B cell (primary cell): Measurements from ENCODE around the gene C19orf73. TPM values are rescaled to one million over a fixed set of nuclear protein-coding genes. Genes with fewer than 3 reads are reported as not detected.
A peak's percentile ranks its signal among the peaks of the same experiment; 100 is the strongest.

Experiments used
- ATAC-seq: fragments of 200-7000 bp; cut with Tn5 transposase; one replicate; pipeline ENCODE4 v1.10.0; 2021; ENCODE audit warnings: low read depth, mild to moderate bottlenecking, moderate number of reproducible peaks, moderate library complexity
- CTCF ChIA-PET: fragments of 350-600 bp; sonication (Branson Sonifier 250); formaldehyde crosslinking; loops from one replicate; lab custom pipeline; 2021; ENCODE audit warnings: antibody characterized with exemption, inconsistent platforms; lab: Charles Lee
- POLR2A ChIA-PET: fragments of 350-600 bp; sonication (Branson Sonifier 250); formaldehyde crosslinking; loops from one replicate; lab custom pipeline; 2021; ENCODE audit warnings: antibody characterized with exemption; lab: Charles Lee
- DNase-seq: peaks from one replicate; pipeline ENCODE4 v3.0.0; 2013
- H2AFZ ChIP-seq: 2 replicates; pipeline ENCODE4 v1.6.1; 2012; ENCODE audit warnings: mild to moderate bottlenecking, low read depth, low read length; ENCODE audit not compliant: insufficient read depth, poor library complexity, severe bottlenecking
- H3K27ac ChIP-seq, 2 donors: 1 replicate in 1 of 2; 2 replicates in 1 of 2; pipeline ENCODE4 v1.5.1; 2012 to 2013; ENCODE audit warnings: low read length in 2 of 2, mild to moderate bottlenecking in 2 of 2, moderate library complexity in 1 of 2
- H3K27me3 ChIP-seq, 4 experiments: fragments of 200-600 bp in 1 of 4; sonication (generic) in 1 of 4; replicated peaks in 1 of 4; 1 replicate in 2 of 4; 2 replicates in 2 of 4; pipeline versions ENCODE4 v1.6.1 to v1.7.0; 2013 to 2016; ENCODE audit warnings: low read length in 3 of 4, mild to moderate bottlenecking in 2 of 4, mixed read lengths in 1 of 4, moderate library complexity in 1 of 4; ENCODE audit not compliant: insufficient read depth in 4 of 4, control insufficient read depth in 3 of 4; ENCODE audit errors: control extremely low read depth in 1 of 4
- H3K36me3 ChIP-seq, 2 experiments: replicated peaks in 1 of 2; 1 replicate in 1 of 2; 2 replicates in 1 of 2; pipeline versions ENCODE4 v1.6.1 to v1.7.1; 2013; ENCODE audit warnings: low read length in 1 of 2; ENCODE audit not compliant: insufficient read depth in 2 of 2, control insufficient read depth in 1 of 2; ENCODE audit errors: control extremely low read depth in 1 of 2, extremely low read depth in 1 of 2
- H3K4me1 ChIP-seq, 2 donors: fragments of 200-600 bp in 1 of 2; sonication (generic) in 1 of 2; 1 replicate in 1 of 2; 2 replicates in 1 of 2; pipeline versions ENCODE4 v1.5.1 to v1.6.1; 2013 to 2017; ENCODE audit warnings: low read length in 2 of 2; ENCODE audit not compliant: control insufficient read depth in 2 of 2, insufficient read depth in 2 of 2
- H3K4me2 ChIP-seq: replicated peaks from 2 replicates; pipeline ENCODE3; 2012; ENCODE audit warnings: mild to moderate bottlenecking, low read depth, low read length; ENCODE audit not compliant: poor library complexity, severe bottlenecking
- H3K4me3 ChIP-seq, 5 experiments: fragments of 200-600 bp in 1 of 5; sonication (generic) in 1 of 5; 1 replicate in 3 of 5; 2 replicates in 2 of 5; pipeline versions ENCODE4 v1.5.1 to v1.7.0; 2011 to 2016; ENCODE audit warnings: low read length in 4 of 5, mild to moderate bottlenecking in 4 of 5, low read depth in 2 of 5, control low read depth in 1 of 5, moderate library complexity in 1 of 5; ENCODE audit not compliant: insufficient read depth in 1 of 5; ENCODE audit errors: control extremely low read depth in 1 of 5, extremely low read depth in 1 of 5
- H3K79me2 ChIP-seq: fragments of 200-600 bp; sonication (generic); one replicate; pipeline ENCODE4 v1.6.0; 2016; ENCODE audit warnings: low read length; ENCODE audit not compliant: control insufficient read depth, insufficient read depth
- H3K9ac ChIP-seq: fragments of 200-600 bp; sonication (generic); 2 replicates; pipeline ENCODE4 v1.6.1; 2017; ENCODE audit warnings: mild to moderate bottlenecking, low read length, moderate library complexity
- H3K9me3 ChIP-seq, 3 donors: one replicate each; pipeline versions ENCODE4 v1.6.1 to v1.7.1; 2013; ENCODE audit warnings: low read length in 2 of 3; ENCODE audit not compliant: control insufficient read depth in 2 of 3, insufficient read depth in 1 of 3; ENCODE audit errors: control extremely low read depth in 1 of 3
- H4K20me1 ChIP-seq: 2 replicates; pipeline ENCODE4 v1.6.0; 2012; ENCODE audit warnings: mild to moderate bottlenecking, low read length; ENCODE audit not compliant: insufficient read depth, control insufficient read depth, poor library complexity, severe bottlenecking
- H3K27ac Mint-ChIP-seq: one replicate; pipeline ENCODE4 v1.8.0; 2021; ENCODE audit warnings: mixed read lengths
- H3K27me3 Mint-ChIP-seq: one replicate; pipeline ENCODE4 v1.8.0; 2021; ENCODE audit warnings: mixed read lengths
- H3K4me1 Mint-ChIP-seq: one replicate; pipeline ENCODE4 v1.8.0; 2021; ENCODE audit warnings: mixed read lengths
- H3K4me3 Mint-ChIP-seq: one replicate; pipeline ENCODE4 v1.8.0; 2021; ENCODE audit warnings: mixed read lengths
- H3K9me3 Mint-ChIP-seq: one replicate; pipeline ENCODE4 v1.8.0; 2022; ENCODE audit warnings: mixed read lengths; ENCODE audit not compliant: insufficient read depth
- CTCF ChIP-seq: fragments of 200-600 bp; IDR thresholded peaks from one replicate; pipeline ENCODE4 v1.8.0; 2022; ENCODE audit warnings: antibody characterized with exemption, mild to moderate bottlenecking
- EZH2 ChIP-seq: IDR thresholded peaks from 2 replicates; pipeline ENCODE4 v1.6.1; 2012; ENCODE audit warnings: borderline replicate concordance, low read depth, mild to moderate bottlenecking, moderate library complexity, low read length; ENCODE audit not compliant: insufficient read depth, poor library complexity, severe bottlenecking
- WGBS: methylation state at CpG from one replicate; pipeline ENCODE4 v1.1.5; 2013; ENCODE audit warnings: missing lambda C conversion rate; ENCODE audit not compliant: insufficient coverage; 5-methylcytosine and 5-hydroxymethylcytosine counted together
- intact Hi-C: fragments of 100-400 bp; cut with micrococcal nuclease; formaldehyde crosslinking; loops from one replicate; pipeline ENCODE4 v1.10.0; 2022
- polyA minus RNA-seq: library from RNA; depleted of rRNA, polyadenylated mRNA; stranded (reverse); fragments of >200 nt; gene quantifications from 2 replicates; pipeline ENCODE4 v1.2.3, GENCODE V29; 2012
- polyA plus RNA-seq: library from polyadenylated mRNA; depleted of rRNA; stranded (reverse); fragments of >200 nt; gene quantifications from 2 replicates; pipeline ENCODE4 v1.2.3, GENCODE V29; 2012
- total RNA-seq, 2 donors: library from RNA; stranded (reverse); fragments of 120-200 nt in 1 of 2; gene quantifications; 1 replicate in 1 of 2; 2 replicates in 1 of 2; pipeline versions ENCODE4 v1.2.3 to v1.2.4, GENCODE V29; 2013 to 2022

The C19orf73 gene
- total RNA-seq, result 3.9 and 5.3 TPM in 2 replicates
- 5.0 TPM for total RNA-seq (2013)
- polyA plus RNA-seq, result 8.2 and 9.8 TPM in 2 replicates
- 20.4 and 20.9 TPM in 2 replicates for polyA minus RNA-seq

- Histone ChIP-seq H3K9ac (peak within 1 kb of the TSS; percentile 85), H3K27me3 (peaks cover 0 to 11% (median 2%) of the 10 kb centered on the region in 4 experiments), H3K36me3 (no peaks in the 10 kb centered on the region), H3K4me2 (peak within 1 kb of the TSS; percentile 91), H3K79me2 (no peaks in the 10 kb centered on the region), H3K4me1 (peaks cover 22 to 33% of the 10 kb centered on the region in 2 donors), H2AFZ (peak within 1 kb of the TSS; percentile 88), H3K9me3 (no peaks in the 10 kb centered on the region), H4K20me1 (no peaks in the 10 kb centered on the region), H3K4me3 (peak within 1 kb of the TSS; percentile 39 to 88 (median 62)), H3K27ac (peak within 1 kb of the TSS; percentile 93 to 95)
- H3K27me3 Mint-ChIP-seq, result peaks cover 6% of the 10 kb centered on the region
- peak within 1 kb of the TSS; percentile 90 for H3K4me3 Mint-ChIP-seq
- ChIA-PET CTCF (interaction anchor here (1.0 to 5.6 kb wide), 4 partner anchors 12 to 323 kb away, joined by 3 to 33 read pairs (median 4); no protein-coding TSS in a partner anchor), POLR2A (interaction anchor here (1.5 kb wide), 1 partner anchor 9 kb away, joined by 9 read pairs; no protein-coding TSS in a partner anchor)
- WGBS, result under 1% methylated on average over 85 of the region's 85 CpGs
- peaks cover 41% of the 10 kb centered on the region for H3K4me1 Mint-ChIP-seq
- peak; percentile 81 for ATAC-seq
- intact Hi-C loops, result loop anchor here (1.0 to 10.0 kb wide), 6 partner anchors 10 to 699 kb away; partner anchors contain the start of genes DBP, GYS1, MED25 and PRMT1
- H3K9me3 Mint-ChIP-seq, result no peaks in the 10 kb centered on the region
- peak; percentile 99 for DNase-seq
- peak; percentile 53 for TF ChIP-seq CTCF
- no peak for TF ChIP-seq EZH2
- H3K27ac Mint-ChIP-seq, result peak within 1 kb of the TSS; percentile 93
These were observed at the start of gene C19orf73 for GRCh38 chr19:49118565-49119410. C19orf73 (minus strand) TSS chr19:49119143; CDS start chr19:49119022, 121 bp downstream.

GRCh38 chr19:49168421-49168820, 49.5 kb upstream of the C19orf73 start:
- Histone ChIP-seq H3K4me3 (no peak overlapping the region), H3K79me2 (no peaks in the 10 kb centered on the region), H3K36me3 (no peaks in the 10 kb centered on the region), H4K20me1 (no peaks in the 10 kb centered on the region), H2AFZ (no peak overlapping the region), H3K4me2 (no peak overlapping the region), H3K4me1 (no peaks in the 10 kb centered on the region), H3K27me3 (peaks cover 0 to 19% (median 0%) of the 10 kb centered on the region in 4 experiments), H3K9ac (no peak overlapping the region), H3K27ac (no peak overlapping the region), H3K9me3 (no peaks in the 10 kb centered on the region)
- POLR2A ChIA-PET, result no interaction called here
- 94% methylated on average over 20 of the region's 23 CpGs for WGBS
- intact Hi-C loops, result no loop called here
- no peaks in the 10 kb centered on the region for H3K4me1 Mint-ChIP-seq
- no peak overlapping the region for H3K27ac Mint-ChIP-seq
- CTCF ChIA-PET, result no interaction called here
- no peak overlapping the region for H3K4me3 Mint-ChIP-seq
- H3K27me3 Mint-ChIP-seq, result peaks cover 13% of the 10 kb centered on the region
- TF ChIP-seq CTCF (no peak), EZH2 (no peak)
- H3K9me3 Mint-ChIP-seq, result no peaks in the 10 kb centered on the region
- no peak for DNase-seq
- no peak for ATAC-seq
